Parathyroid adenoma (tissue), 2 donors: ENCODE measurements around the gene NEURL4.

Experiments
- H2AFZ ChIP-seq: fragments of 300-600 bp; sonication (generic); one replicate; pipeline ENCODE4 v1.7.0; 2017; ENCODE audit warnings: antibody characterized with exemption, mild to moderate bottlenecking
- H3K27ac ChIP-seq: fragments of 300-600 bp; sonication (generic); one replicate; pipeline ENCODE4 v1.7.0; 2017
- H3K27me3 ChIP-seq: fragments of 300-600 bp; sonication (generic); one replicate; pipeline ENCODE4 v1.7.0; 2017; ENCODE audit warnings: low read length; ENCODE audit not compliant: control insufficient read depth, insufficient read depth
- H3K36me3 ChIP-seq: fragments of 300-600 bp; sonication (generic); one replicate; pipeline ENCODE4 v1.7.0; 2017; ENCODE audit warnings: low read length; ENCODE audit not compliant: control insufficient read depth, insufficient read depth
- H3K4me1 ChIP-seq: fragments of 300-600 bp; sonication (generic); one replicate; pipeline ENCODE4 v1.7.0; 2017; ENCODE audit warnings: control low read depth
- H3K4me2 ChIP-seq: fragments of 300-600 bp; sonication (generic); one replicate; pipeline ENCODE4 v1.7.0; 2017; ENCODE audit warnings: low read length
- H3K4me3 ChIP-seq: fragments of 300-600 bp; sonication (generic); one replicate; pipeline ENCODE4 v1.7.0; 2017; ENCODE audit warnings: low read depth, low read length
- H3K79me2 ChIP-seq: fragments of 300-600 bp; sonication (generic); one replicate; pipeline ENCODE4 v1.7.0; 2017; ENCODE audit warnings: control low read depth
- H3K9ac ChIP-seq: fragments of 300-600 bp; sonication (generic); one replicate; pipeline ENCODE4 v1.7.0; 2017; ENCODE audit warnings: mild to moderate bottlenecking
- H3K9me3 ChIP-seq: fragments of 300-600 bp; sonication (generic); one replicate; pipeline ENCODE4 v1.7.0; 2017; ENCODE audit warnings: low read length; ENCODE audit not compliant: control insufficient read depth
- TF ChIP-seq, protein P1 (sequence below): fragments of 300-600 bp; sonication (generic); IDR thresholded peaks from one replicate; pipeline ENCODE4 v1.7.0; 2017; ENCODE audit warnings: antibody characterized with exemption, mild to moderate bottlenecking
- donor health status: primary hyperparathyroidism.

Gene NEURL4

DNA sequence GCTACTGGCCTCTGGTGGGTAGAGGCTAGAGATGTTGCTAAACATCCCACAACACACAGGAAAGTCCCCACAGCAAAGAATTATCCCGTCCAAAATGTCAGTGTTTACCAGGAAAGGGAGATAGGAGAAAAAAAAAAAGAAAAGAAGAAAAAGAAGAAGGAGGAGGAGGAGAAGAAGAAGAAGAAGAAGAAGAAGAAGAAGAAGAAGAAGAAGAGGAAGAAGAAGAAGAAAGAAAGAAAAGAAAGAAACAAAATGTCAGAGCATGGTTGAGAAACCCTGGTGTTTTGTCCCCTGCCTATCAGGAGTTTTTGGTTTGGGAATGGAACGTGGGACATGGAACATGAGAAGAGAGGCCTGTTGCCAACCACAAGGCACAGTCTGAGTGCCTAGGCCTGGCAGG, 28.2 kb upstream of the NEURL4 start:
- H2AFZ ChIP-seq: no peak overlapping the region
- peaks cover 13% of the 10 kb centered on the region for H3K4me1 ChIP-seq
- H3K4me3 ChIP-seq: no peak overlapping the region
- no peak overlapping the region for H3K27ac ChIP-seq
- H3K9ac ChIP-seq: no peak overlapping the region
- H3K27me3 ChIP-seq: no peaks in the 10 kb centered on the region
- TF ChIP-seq, protein P1, sequence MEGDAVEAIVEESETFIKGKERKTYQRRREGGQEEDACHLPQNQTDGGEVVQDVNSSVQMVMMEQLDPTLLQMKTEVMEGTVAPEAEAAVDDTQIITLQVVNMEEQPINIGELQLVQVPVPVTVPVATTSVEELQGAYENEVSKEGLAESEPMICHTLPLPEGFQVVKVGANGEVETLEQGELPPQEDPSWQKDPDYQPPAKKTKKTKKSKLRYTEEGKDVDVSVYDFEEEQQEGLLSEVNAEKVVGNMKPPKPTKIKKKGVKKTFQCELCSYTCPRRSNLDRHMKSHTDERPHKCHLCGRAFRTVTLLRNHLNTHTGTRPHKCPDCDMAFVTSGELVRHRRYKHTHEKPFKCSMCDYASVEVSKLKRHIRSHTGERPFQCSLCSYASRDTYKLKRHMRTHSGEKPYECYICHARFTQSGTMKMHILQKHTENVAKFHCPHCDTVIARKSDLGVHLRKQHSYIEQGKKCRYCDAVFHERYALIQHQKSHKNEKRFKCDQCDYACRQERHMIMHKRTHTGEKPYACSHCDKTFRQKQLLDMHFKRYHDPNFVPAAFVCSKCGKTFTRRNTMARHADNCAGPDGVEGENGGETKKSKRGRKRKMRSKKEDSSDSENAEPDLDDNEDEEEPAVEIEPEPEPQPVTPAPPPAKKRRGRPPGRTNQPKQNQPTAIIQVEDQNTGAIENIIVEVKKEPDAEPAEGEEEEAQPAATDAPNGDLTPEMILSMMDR: no peak
- no peaks in the 10 kb centered on the region for H3K79me2 ChIP-seq
- H3K36me3 ChIP-seq: no peaks in the 10 kb centered on the region
- no peaks in the 10 kb centered on the region for H3K9me3 ChIP-seq
- H3K4me2 ChIP-seq: no peak overlapping the region

DNA sequence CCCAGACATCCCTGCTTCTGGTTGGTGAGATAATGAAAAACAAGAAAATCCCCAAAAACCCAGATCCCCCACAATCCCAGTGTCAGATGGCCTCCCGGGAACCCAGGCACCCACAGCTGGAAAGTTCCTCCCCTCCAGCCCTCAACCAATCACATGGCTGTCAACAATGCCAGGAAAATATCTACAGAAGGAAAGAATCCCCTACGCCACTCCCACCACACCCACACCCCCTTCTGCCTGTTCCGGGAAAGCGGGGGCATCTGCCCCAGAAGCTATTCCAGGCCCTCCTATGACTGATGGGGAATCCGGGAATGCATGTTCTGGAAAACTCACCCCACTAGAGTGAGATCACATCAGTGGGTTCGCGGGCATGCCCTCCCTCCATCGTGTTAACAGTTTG, 27.6 kb upstream of the NEURL4 start:
- H3K9me3 ChIP-seq: no peaks in the 10 kb centered on the region
- H3K79me2 ChIP-seq: no peaks in the 10 kb centered on the region
- H3K9ac ChIP-seq: no peak overlapping the region
- H3K4me3 ChIP-seq: no peak overlapping the region
- H3K4me2 ChIP-seq: no peak overlapping the region
- no peak overlapping the region for H3K27ac ChIP-seq
- TF ChIP-seq, protein P1: no peak
- no peaks in the 10 kb centered on the region for H3K27me3 ChIP-seq
- no peak overlapping the region for H2AFZ ChIP-seq
- no peaks in the 10 kb centered on the region for H3K36me3 ChIP-seq
- H3K4me1 ChIP-seq: peaks cover 13% of the 10 kb centered on the region

DNA sequence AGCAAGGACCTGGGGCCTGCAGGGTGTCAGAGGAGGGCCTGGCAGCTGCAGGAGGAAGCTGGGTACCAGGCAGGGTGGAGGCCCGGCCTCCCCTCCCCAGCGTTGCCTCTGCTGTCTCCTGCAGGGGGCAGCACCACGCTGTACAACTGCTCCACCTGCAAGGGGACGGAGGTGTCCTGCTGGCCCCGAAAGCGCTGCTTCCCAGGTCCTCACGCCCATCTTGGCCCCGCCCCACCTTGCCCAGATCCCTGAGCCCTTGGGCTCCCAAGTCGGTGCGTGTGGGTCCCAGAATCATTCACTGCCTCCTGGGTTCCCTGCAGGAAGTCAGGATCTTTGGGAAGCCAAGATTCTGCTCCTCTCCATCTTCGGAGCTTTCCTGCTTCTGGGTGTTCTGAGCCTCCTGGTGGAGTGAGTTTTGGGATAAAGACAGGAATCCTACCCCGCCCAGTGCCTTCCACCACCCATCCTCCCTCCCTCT, 27.0 kb upstream of the NEURL4 start:
- Histone ChIP-seq H3K4me3 (no peak overlapping the region), H3K27ac (no peak overlapping the region), H3K27me3 (no peaks in the 10 kb centered on the region)

DNA sequence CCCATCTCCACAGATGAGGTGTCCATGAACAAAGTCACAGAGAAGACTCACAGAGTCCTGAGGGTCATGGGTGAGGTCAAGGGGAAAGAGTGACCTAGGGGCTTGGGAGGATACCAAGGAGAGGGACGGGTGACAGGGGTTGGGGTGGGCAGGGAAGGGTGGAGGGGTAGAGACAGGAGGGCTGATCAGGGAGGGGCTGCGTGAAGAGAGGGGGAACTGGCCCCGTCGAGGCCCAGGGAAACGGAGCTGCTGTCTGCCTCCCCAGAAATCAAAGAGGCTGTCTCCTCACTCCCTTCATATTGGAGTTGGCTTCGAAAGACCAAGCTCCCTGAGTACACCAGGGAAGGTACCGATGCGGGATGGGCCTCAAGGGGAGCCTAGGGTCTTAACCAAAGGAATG, 26.4 kb upstream of the NEURL4 start:
- no peak overlapping the region for H2AFZ ChIP-seq
- H3K4me1 ChIP-seq: peaks cover 13% of the 10 kb centered on the region
- TF ChIP-seq, protein P1: no peak
- no peak overlapping the region for H3K9ac ChIP-seq
- H3K4me3 ChIP-seq: no peak overlapping the region
- no peak overlapping the region for H3K27ac ChIP-seq
- H3K27me3 ChIP-seq: no peaks in the 10 kb centered on the region
- no peaks in the 10 kb centered on the region for H3K36me3 ChIP-seq
- no peaks in the 10 kb centered on the region for H3K9me3 ChIP-seq
- H3K4me2 ChIP-seq: no peak overlapping the region
- H3K79me2 ChIP-seq: no peaks in the 10 kb centered on the region

More for the DNA sequence above, 27.0 kb upstream of the NEURL4 start:
- TF ChIP-seq, protein P1: peak; percentile 88
- H3K36me3 ChIP-seq: no peaks in the 10 kb centered on the region
- no peaks in the 10 kb centered on the region for H3K79me2 ChIP-seq
- H3K4me1 ChIP-seq: peaks cover 13% of the 10 kb centered on the region
- no peaks in the 10 kb centered on the region for H3K9me3 ChIP-seq
- no peak overlapping the region for H3K4me2 ChIP-seq
- H2AFZ ChIP-seq: peak overlapping the region; percentile 74
- no peak overlapping the region for H3K9ac ChIP-seq

DNA sequence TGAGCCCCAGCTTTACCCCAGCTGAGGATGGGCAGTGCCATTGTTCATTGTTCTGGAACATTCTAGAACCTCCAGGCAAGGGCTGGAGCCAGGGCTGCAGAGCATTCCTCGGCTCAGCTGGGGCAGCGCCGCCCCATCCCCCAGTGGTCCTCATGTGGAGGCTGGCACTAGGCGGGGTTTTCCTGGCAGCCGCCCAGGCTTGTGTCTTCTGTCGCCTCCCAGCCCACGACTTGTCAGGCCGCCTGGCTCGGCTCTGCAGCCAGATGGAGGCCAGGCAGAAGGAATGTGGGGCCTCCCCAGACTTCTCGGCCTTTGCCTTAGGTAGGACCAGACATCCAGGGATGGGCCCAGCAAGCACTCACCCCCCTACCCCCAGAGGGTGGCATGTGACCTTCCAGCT, 25.9 kb upstream of the NEURL4 start, which contains the start of gene TMEM95:
Gene TMEM95 (plus strand): TSS at position 104 of the 400 bp plus-strand sequence. CDS start 49 bp downstream, at position 153.
- Histone ChIP-seq H3K9ac (no peak within 1 kb of the TSS), H3K27ac (no peak within 1 kb of the TSS), H3K36me3 (no peaks in the 10 kb centered on the region), H2AFZ (no peak within 1 kb of the TSS), H3K79me2 (no peaks in the 10 kb centered on the region), H3K9me3 (no peaks in the 10 kb centered on the region), H3K4me3 (no peak within 1 kb of the TSS), H3K4me1 (peaks cover 13% of the 10 kb centered on the region), H3K27me3 (no peaks in the 10 kb centered on the region), H3K4me2 (peak within 1 kb of the TSS; percentile 20)
- TF ChIP-seq, protein P1: no peak
